HCEC 1CT (cell line): ENCODE results near the gene KIF2A.
A peak's percentile ranks its signal among the peaks of the same experiment; 100 is the strongest.

Experiments
- DNase-seq: peaks from one replicate; pipeline ENCODE4 v3.0.0-alpha.2; 2017

The KIF2A gene

DNA sequence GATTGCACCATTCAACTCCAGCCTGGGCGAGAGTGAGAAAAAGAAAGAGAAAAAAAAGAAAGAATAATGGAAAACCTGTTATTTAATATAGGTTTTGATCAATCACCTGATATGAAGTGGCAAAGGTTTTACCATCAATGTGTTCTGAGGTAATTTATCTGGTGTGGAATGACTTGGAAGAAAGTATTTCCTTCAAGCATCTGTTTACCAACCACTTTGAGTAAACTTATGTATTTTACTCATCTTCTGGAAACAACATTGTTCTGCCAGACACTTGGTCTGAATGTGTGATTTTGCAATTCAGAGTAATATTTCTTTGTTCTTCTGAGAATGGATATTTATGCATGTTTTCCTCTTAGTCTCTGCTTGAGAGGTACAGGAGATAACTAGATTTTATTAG, 24.3 kb downstream of the KIF2A start:
- no peak for DNase-seq

DNA sequence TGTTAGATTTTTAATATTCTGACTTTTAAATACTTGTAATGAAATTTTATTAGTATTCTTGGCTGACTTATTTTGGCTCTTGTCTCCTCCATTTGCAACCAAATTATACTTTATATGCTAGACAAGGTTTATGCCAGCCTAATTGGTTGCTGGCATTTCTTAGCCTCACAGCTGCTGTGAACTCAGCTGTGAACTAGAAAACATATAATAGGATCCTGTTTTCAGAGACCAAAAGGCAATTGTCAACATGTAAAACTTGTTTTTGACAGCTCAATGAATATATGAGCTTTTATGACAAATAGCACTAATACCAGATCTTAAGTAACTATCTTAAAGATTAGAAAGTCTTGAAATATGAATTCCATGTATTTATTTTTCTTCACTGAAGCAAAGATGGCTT, 25.9 kb downstream of the KIF2A start:
- DNase-seq = no peak

DNA sequence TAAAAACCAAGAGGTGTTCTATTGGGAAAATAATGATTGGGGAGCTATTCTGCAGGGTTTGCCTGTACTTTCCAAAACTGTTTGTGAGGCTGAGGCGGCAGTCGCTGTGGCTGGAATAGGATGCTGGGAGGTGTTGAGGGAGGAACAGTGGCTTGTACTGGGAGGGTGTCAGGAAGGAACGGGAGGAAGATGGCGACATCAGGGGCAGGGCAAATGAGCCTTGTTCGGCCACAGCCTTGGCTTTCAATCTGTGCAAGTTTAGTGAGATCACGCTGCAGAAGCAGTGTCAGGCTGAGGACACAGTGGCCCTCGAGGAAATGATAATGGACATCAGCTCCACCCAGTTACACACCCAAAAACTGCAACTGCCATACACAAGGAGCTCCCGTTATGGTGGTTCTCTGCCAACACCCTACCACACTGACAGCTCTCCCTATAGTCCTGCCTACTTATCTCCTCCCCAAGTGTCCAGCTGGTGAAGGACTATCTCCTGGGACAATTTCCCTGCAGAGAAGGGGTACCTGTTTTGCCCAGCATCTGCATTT, 27.3 kb downstream of the KIF2A start:
- DNase-seq = no peak

- DNase-seq = no peak
Observed at GRCh38 chr5:62334082-62334481, 28.1 kb downstream of the KIF2A start.

GRCh38 chr5:62340392-62340791, 34.4 kb downstream of the KIF2A start:
- no peak for DNase-seq

- DNase-seq = no peak
Observed at GRCh38 chr5:62340979-62341378, 35.0 kb downstream of the KIF2A start.

GRCh38 chr5:62341783-62342475, 35.9 kb downstream of the KIF2A start:
- no peak for DNase-seq

- DNase-seq = no peak
Observed at GRCh38 chr5:62342476-62342837, 36.5 kb downstream of the KIF2A start.

- DNase-seq = peak; percentile 4
Observed at GRCh38 chr5:62343428-62343827, 37.4 kb downstream of the KIF2A start.

- no peak for DNase-seq
Observed at GRCh38 chr5:62346748-62347147, 40.7 kb downstream of the KIF2A start.

DNA sequence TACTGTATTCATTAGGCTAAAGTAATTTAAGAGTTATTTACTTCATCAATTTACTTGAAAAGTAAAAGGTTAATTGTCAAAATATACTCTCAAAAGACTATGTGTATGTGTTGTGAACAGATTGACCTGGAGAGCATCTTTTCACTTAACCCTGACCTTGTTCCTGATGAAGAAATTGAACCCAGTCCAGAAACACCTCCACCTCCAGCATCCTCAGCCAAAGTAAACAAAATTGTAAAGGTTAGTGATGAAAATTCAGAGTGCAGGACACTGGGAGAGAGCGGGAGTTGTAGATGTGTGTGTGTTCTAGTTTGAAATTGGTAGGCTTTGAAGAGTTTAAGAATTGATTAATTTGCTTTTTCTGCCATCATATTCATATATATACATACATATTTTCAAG, 41.9 kb downstream of the KIF2A start:
- no peak for DNase-seq

DNA sequence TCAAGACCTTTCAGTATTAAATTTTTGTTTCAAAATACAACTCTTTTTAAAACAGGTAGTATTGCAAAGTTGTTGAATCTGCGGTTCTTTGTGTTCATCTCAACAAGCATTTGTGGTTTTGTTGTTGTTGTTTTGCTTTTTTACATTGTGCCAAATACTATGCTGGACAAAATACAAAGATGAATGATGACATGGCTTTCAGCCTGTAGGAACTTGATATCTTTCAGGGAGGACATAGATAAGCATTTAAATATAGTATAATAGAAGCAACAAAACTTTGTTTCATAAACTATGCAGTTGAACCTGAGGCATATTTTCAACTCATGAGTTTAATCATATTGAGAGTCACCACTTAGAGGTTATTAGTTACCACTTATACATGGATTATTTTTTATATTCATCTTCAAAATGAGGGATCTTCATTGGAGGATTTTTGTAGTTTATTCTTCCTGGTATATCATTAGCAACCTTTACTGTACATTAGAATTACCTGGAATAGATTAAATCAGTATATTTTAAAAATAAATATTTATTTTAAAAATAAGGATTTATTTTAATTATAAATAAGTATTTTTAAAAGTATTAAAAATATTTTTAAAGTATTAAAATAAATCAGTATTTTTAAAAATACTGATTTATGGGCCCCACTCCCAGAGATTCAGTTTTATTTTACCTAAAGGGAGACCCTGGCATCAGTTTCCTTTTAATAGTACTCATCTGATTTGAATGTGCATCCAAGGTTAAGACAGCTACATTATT, 42.9 kb downstream of the KIF2A start:
- no peak for DNase-seq

DNA sequence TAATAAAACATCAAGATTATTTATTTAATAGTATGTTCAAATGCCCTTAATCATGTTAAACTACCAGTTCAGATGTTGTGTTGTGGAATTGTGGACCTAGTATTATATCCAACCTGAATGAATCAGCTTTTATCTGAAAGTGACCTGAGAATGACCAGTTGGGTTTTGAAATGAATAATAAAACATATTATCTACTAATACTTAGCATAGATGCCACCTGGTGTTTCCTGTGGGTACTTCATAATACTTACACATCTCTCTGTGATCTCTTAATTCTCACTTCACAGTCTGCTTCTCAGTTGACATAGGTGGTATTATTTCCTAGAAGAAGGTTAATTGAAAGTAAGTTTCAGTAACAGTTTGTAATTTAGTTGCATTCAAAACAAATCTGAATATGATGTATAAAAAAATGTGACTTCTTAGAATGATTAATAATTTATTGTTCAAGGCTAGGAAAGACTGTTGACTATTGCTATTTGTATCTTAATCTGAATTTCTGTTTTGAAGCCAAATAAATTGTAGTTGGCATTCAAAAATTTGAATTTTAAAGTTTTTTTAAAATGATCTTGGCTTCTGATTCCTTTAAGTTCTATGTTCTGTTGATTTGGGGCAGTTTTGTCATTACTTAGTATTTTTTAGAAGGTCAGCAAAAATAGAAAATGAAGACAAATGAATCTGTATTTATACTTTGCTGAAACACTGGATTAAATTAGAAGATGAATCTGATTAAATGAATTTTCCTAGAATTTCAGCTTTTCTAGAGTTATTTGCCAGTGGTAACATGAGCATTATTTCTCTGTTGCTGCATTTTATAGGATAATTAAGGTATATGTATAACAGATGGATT, 48.2 kb downstream of the KIF2A start:
- DNase-seq = peak; percentile 68

DNA sequence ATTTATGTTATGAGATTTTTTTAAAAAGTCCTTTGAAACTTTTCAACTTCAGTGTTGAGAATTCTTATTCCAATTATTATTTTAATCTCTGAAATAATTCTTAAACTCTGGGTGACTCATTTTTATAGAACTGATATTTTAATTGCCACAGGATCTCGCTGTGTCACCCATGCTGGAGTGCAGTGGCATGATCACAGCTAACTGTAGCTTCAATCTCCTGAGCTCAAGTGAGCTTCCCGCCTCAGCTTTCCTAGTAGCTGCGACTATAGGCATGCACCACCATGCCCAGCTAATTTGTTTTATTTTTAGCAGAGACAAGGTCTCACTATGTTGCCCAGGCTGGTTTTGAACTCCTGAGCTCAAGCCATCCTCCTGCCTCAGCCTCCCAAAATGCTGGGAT, 56.7 kb downstream of the KIF2A start:
- no peak for DNase-seq

- DNase-seq = no peak
Observed at GRCh38 chr5:62369039-62369438, 63.0 kb downstream of the KIF2A start.

DNA sequence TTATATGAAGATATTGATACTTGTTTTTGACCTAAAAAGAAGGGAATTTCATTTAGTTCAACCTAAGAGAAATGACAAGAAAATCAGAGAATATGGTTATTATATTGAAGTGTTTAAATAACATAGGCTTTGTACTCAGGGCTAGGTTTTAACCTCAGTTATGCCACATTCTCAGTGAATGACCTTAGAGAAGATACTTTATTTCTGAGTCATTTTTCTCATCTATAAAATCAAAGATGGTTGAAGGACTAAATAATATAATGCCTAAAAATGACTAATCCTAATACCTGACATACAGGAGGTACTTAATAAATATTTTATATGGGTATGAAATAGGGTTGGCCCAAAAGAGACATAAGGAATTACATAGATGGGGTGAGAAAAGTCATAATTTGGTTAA, 65.4 kb downstream of the KIF2A start:
- no peak for DNase-seq

DNA sequence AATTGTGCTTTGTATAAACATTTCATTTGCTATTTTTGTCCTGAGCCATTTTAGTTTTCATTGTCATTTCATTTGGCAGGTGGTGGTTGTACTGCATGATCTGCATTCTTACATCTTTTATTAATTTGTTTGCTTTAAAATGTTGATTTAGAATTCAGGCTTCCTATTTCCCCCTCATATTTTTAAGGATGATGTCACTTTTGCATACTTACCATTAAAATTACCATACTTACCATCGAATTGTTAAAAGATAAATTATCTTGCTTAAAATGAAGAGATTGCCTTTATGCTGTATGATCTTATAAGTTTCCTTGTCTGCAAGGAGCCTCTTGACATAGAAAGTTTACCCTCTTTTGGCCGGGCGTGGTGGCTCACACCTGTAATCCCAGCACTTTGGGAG, 66.6 kb downstream of the KIF2A start:
- DNase-seq = no peak

DNA sequence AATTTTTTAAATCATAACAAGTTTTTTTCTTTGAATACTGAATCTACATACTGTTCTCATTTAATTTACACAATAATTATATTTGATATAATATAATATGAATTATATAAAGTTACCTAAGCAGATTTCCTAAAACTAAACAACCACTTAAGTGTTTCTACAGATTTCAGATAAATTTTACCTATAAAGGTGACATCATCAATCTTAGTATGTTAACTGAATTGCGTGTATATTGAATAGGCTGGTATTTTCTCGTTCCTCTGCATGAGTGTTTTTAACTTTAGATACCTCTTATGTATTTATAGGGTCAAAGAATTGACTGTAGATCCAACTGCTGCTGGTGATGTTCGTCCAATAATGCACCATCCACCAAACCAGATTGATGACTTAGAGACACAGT, 67.4 kb downstream of the KIF2A start:
- no peak for DNase-seq

DNA sequence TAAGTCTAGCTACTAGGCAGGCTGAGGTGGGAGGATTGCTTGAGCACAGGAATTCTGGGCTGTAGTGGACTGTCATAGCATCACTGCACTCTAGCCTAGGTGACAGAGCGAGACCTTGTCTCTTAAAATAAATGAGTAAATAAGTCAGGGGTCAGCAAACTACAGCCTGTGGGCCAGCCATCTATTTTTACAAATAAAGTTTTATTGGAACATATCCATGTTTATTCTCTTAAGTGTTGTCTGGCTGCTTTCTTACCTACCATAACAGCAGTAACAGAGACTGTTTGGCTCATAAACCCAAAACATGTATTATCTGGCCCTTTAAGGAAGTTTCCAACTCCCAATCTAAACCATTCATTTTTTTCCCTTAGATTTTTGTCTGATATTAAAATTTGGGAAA, 68.1 kb downstream of the KIF2A start:
- no peak for DNase-seq

GRCh38 chr5:62375627-62376026, 69.6 kb downstream of the KIF2A start:
- DNase-seq = no peak

DNA sequence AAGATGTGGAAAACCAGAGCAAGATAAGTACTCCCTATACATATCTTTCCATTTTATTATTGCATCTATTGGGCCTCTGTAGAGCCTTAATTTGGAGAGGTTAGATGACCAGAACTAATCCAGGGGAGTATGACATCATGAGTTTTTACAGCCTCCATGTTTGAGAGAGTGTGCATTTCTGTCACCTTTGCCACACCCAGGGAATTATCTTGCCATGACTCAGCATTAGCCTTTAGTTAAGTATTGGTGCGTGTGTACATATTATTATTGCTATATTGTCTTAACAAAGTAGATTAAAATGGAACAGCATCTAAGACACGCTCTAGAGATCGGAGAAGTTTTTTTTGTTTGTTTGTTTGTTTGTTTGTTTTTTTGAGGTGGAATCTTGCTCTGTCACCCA, 70.1 kb downstream of the KIF2A start:
- peak; percentile 11 for DNase-seq

DNA sequence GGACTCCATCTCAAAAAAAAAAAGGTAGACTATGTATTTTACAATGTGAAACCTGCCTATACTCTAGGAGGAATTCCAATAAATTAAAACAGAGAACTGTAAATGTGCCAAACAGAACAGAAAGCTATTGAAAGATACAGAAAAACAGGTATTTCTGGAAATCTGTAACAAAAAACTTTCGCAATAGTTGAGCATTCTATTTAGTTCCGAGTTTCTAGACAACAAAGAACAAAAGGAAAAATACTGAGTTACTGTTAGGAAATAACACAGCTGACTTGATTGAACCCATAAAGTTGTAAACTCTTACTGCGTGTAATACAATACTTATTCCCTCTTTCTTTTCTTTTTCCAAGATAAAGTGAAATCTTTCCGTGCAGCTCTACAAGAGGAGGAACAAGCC, 79.1 kb downstream of the KIF2A start:
- no peak for DNase-seq

DNA sequence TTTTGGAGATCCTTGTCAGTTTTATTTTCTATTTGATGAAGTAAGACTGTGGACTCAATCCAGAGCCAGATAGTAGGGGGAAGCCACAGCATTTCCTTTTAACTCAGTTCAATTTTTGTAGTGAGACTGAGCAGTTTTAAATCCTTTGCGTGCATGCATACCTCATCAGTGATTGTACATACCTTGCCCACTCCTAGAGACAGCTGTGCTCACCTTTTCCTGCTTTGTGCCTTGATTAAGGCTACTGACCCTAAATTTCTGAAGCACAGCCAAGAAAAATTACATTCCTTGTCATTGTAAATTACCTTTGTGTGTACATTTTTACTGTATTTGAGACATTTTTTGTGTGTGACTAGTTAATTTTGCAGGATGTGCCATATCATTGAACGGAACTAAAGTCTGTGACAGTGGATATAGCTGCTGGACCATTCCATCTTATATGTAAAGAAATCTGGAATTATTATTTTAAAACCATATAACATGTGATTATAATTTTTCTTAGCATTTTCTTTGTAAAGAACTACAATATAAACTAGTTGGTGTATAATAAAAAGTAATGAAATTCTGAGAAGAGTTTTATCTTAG, 79.9 kb downstream of the KIF2A start:
- no peak for DNase-seq
